Measurements from ENCODE around the gene EP400.

DNA sequence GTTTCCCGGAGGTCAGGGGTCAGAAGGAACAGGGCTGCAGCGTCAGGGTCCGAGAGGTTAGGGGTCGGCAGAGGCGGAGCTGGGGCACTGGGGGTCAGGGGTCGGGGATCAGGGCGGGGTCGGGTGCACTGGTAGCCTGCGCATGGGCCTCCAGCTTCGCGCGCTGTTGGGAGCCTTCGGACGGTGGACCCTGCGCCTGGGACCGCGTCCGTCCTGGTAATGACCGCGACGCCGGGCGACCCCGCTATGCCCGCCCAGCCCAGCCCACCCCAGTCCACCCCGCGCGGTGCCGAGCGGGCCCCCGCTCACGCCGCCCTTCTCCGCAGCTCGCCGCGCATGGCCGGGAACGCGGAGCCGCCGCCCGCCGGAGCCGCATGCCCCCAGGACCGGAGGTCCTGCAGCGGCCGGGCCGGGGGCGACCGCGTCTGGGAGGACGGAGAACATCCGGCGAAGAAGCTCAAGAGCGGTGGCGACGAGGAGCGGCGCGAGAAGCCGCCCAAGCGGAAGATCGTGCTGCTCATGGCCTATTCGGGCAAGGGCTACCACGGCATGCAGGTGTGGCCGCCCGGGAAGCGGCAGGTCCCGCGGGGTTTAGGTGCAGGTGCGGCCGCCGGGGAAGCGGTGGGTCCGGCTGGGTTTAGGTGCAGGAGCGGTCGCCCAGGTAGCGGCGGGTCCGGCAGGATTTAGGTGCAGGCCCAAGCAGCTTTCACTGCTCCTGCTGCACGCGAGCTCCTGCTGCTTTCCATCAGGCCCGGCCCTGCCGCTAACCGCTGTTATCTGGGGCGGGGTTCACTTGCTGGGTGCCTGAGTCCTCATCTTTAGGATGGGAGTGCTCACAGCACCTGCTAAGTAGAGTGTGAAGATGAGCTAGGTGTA is 19.9 kb upstream of the EP400 start:
- TF ChIP-seq EZH2 (IDR thresholded peaks at IDR 0.05) (no peak), POLR2AphosphoS5 (IDR thresholded peaks at IDR 0.05; ENCODE audit: borderline replicate concordance, low read depth, low read length) (peak; percentile 27; the same call in 1 of the 2 replicates), FOXP2 (optimal IDR thresholded peaks at IDR 0.05; ENCODE audit: control extremely low read depth, extremely low read length, insufficient read depth) (no peak)

Measured in SK-N-MC (cell line).